Liver (tissue), 3 donors: Measurements from ENCODE around the gene TMEM233.

Source experiments
- CTCF ChIP-seq: fragments of 150-350 bp; IDR thresholded peaks from 2 replicates; pipeline ENCODE4 v1.5.1; 2017; ENCODE audit warnings: improper control_type of control experiment, low read depth, low read length; ENCODE audit not compliant: missing input control
- EGR1 ChIP-seq, 2 donors: IDR thresholded peaks; 2 replicates each; pipeline ENCODE4 v1.6.1; 2016 to 2018; ENCODE audit warnings: antibody characterized with exemption in 2 of 2, low read depth in 2 of 2
- FOXA1 ChIP-seq: IDR thresholded peaks from 2 replicates; pipeline ENCODE4 v1.6.1; 2016; ENCODE audit warnings: antibody characterized with exemption
- FOXA2 ChIP-seq: IDR thresholded peaks from 2 replicates; pipeline ENCODE4 v1.6.1; 2016; ENCODE audit warnings: antibody characterized with exemption
- HNF4A ChIP-seq, 2 donors: conservative IDR thresholded peaks; 2 replicates each; pipeline ENCODE4 v1.6.1; 2016; ENCODE audit warnings: antibody characterized with exemption in 2 of 2, mild to moderate bottlenecking in 2 of 2
- MAX ChIP-seq: IDR thresholded peaks from 2 replicates; pipeline ENCODE4 v1.6.1; 2016; ENCODE audit warnings: antibody characterized with exemption
- NR2F2 ChIP-seq: IDR thresholded peaks from 2 replicates; pipeline ENCODE4 v1.6.1; 2016; ENCODE audit warnings: antibody characterized with exemption
- RAD21 ChIP-seq, 2 donors: IDR thresholded peaks; 2 replicates each; pipeline ENCODE4 v1.6.1; 2016; ENCODE audit warnings: antibody characterized with exemption in 2 of 2, mild to moderate bottlenecking in 2 of 2
- REST ChIP-seq: IDR thresholded peaks from 2 replicates; pipeline ENCODE4 v1.6.1; 2016; ENCODE audit warnings: antibody characterized with exemption, mild to moderate bottlenecking
- SP1 ChIP-seq: IDR thresholded peaks from 2 replicates; pipeline ENCODE4 v1.6.1; 2018; ENCODE audit warnings: antibody characterized with exemption, mild to moderate bottlenecking
- TAF1 ChIP-seq: conservative IDR thresholded peaks from 2 replicates; pipeline ENCODE4 v1.6.1; 2016; ENCODE audit warnings: antibody characterized with exemption, mild to moderate bottlenecking
- YY1 ChIP-seq: IDR thresholded peaks from 2 replicates; pipeline ENCODE4 v1.6.1; 2016; ENCODE audit warnings: antibody characterized with exemption, mild to moderate bottlenecking
- TF ChIP-seq, protein P1 (sequence below): IDR thresholded peaks from 2 replicates; pipeline ENCODE4 v1.6.1; 2016; ENCODE audit warnings: antibody characterized with exemption
- TF ChIP-seq, protein P2 (sequence below): IDR thresholded peaks from 2 replicates; pipeline ENCODE4 v1.6.1; 2016; ENCODE audit warnings: antibody characterized with exemption
- donor health status: healthy.
- donor health status: healthy.

GRCh38 chr12:119615518-119616475 lies 22.2 kb downstream of the TMEM233 start:
- TF ChIP-seq CTCF, result no peak
- TF ChIP-seq, protein P1, sequence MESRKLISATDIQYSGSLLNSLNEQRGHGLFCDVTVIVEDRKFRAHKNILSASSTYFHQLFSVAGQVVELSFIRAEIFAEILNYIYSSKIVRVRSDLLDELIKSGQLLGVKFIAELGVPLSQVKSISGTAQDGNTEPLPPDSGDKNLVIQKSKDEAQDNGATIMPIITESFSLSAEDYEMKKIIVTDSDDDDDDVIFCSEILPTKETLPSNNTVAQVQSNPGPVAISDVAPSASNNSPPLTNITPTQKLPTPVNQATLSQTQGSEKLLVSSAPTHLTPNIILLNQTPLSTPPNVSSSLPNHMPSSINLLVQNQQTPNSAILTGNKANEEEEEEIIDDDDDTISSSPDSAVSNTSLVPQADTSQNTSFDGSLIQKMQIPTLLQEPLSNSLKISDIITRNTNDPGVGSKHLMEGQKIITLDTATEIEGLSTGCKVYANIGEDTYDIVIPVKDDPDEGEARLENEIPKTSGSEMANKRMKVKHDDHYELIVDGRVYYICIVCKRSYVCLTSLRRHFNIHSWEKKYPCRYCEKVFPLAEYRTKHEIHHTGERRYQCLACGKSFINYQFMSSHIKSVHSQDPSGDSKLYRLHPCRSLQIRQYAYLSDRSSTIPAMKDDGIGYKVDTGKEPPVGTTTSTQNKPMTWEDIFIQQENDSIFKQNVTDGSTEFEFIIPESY, result no peak
- no peak for TF ChIP-seq EGR1 (IDR thresholded peaks at IDR 0.05; ENCODE audit: low read depth in 2 of 2)
- TF ChIP-seq, protein P2, sequence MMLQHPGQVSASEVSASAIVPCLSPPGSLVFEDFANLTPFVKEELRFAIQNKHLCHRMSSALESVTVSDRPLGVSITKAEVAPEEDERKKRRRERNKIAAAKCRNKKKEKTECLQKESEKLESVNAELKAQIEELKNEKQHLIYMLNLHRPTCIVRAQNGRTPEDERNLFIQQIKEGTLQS, result no peak
- no peak for TF ChIP-seq YY1
- no peak for TF ChIP-seq REST
- TF ChIP-seq HNF4A (conservative IDR thresholded peaks at IDR 0.05), result peak in 1 of 2 donors; percentile 49
- TF ChIP-seq RAD21 (IDR thresholded peaks at IDR 0.05), result no peak
- no peak for TF ChIP-seq SP1
- no peak for TF ChIP-seq MAX
- no peak for TF ChIP-seq NR2F2
- no peak for TF ChIP-seq TAF1
- no peak for TF ChIP-seq FOXA1
- no peak for TF ChIP-seq FOXA2
